ENCODE data around the gene GALNT3.

GALNT3 gene

GRCh38 chr2:165796129-165796528, 2.1 kb upstream of the GALNT3 start:
- Histone ChIP-seq H3K27ac (ENCODE audit: low read depth, low read length, severe bottlenecking) (no peak overlapping the region), H3K4me1 (ENCODE audit: control insufficient read depth, insufficient read depth, low read length, poor library complexity, severe bottlenecking) (no peaks in the 10 kb centered on the region)
- WGBS, 2 experiments (ENCODE audit: insufficient coverage in 2 of 2): 100% methylated on average over 1 of the region's 1 CpG; no CpG with 5 or more reads in 1 of the 2 experiments

GRCh38 chr2:165795011-165795410, 964 bp upstream of the GALNT3 start:
- Histone ChIP-seq H3K4me3 (ENCODE audit: extremely low read depth, insufficient read depth, low read length, poor library complexity, severe bottlenecking) (no peak overlapping the region), H3K4me1 (ENCODE audit: control insufficient read depth, insufficient read depth, low read length, poor library complexity, severe bottlenecking) (no peaks in the 10 kb centered on the region), H3K36me3 (ENCODE audit: control insufficient read depth, insufficient read depth, low read length) (no peaks in the 10 kb centered on the region), H3K27ac (ENCODE audit: low read depth, low read length, severe bottlenecking) (no peak overlapping the region), H3K9me3 (ENCODE audit: control insufficient read depth, low read length) (no peaks in the 10 kb centered on the region)
- 100% methylated on average over 1 of the region's 2 CpGs; no CpG with 5 or more reads in 1 of the 2 experiments for WGBS, 2 experiments (ENCODE audit: insufficient coverage in 2 of 2)

More at GRCh38 chr2:165796129-165796528, 2.1 kb upstream of the GALNT3 start:
- no peaks in the 10 kb centered on the region for H3K9me3 ChIP-seq (ENCODE audit: control insufficient read depth, low read length)
- H3K36me3 ChIP-seq (ENCODE audit: control insufficient read depth, insufficient read depth, low read length): no peaks in the 10 kb centered on the region
- no peak overlapping the region for H3K4me3 ChIP-seq (ENCODE audit: extremely low read depth, insufficient read depth, low read length, poor library complexity, severe bottlenecking)

DNA sequence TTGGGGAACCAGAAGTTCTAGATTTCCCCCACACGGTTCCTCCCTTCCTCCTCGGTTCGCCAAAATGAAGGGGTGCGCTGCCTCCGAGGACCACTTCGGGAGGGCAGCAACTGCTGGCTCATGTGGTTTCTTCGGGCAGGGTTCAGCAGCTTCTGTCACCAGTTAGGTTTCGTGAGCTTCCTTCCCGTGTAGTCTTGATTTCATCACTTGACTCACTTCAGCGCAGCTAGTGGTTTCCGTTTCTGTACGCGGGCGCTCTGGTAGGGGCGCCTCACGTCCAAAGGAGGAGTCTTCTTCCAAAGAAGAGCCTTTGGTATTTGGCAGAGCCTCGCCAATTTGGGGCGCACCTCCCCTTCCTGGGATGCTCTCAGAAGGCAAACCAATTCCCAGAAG, 485 bp upstream of the GALNT3 start:
- Histone ChIP-seq H3K9me3 (ENCODE audit: control insufficient read depth, low read length) (no peaks in the 10 kb centered on the region), H3K4me1 (ENCODE audit: control insufficient read depth, insufficient read depth, low read length, poor library complexity, severe bottlenecking) (no peaks in the 10 kb centered on the region), H3K36me3 (ENCODE audit: control insufficient read depth, insufficient read depth, low read length) (no peaks in the 10 kb centered on the region), H3K27ac (ENCODE audit: low read depth, low read length, severe bottlenecking) (no peak overlapping the region), H3K4me3 (ENCODE audit: extremely low read depth, insufficient read depth, low read length, poor library complexity, severe bottlenecking) (peak overlapping the region; percentile 38)
- WGBS, 2 experiments (ENCODE audit: insufficient coverage in 2 of 2): 55 to 66% methylated on average over 9 to 16 of the region's 18 CpGs

DNA sequence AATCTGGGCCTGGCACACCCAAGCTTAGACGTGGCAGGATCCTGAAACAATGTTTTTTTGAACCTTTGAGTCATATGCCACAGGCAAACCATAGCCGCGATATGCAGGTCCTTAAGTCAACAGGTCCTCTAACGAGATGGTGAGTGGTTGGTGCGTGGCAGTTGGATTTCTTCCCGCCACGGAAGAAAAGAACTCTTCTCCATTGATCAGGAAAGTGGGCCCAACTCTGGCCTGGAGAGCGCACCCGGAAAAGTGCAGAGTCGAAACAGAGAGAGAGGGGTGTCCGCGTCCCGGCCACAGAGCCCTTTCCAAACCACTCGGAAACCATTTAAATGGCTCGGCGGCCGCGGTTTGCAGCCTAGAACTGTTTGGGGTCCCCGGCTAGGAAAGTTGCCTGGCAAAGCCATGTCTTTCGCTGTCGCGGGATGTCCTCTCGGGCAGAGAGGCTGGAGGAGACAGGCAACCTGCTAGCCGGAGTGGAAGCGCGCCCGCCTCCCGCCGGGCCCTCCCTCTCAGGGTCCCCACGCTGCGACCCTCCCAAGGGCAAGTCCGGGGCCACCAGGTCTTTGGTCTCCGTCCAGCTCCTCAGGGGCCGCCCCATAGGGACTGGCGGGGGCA, 777 bp downstream of the GALNT3 start:
- no peaks in the 10 kb centered on the region for H3K9me3 ChIP-seq (ENCODE audit: control insufficient read depth, low read length)
- no peak overlapping the region for H3K27ac ChIP-seq (ENCODE audit: low read depth, low read length, severe bottlenecking)
- H3K36me3 ChIP-seq (ENCODE audit: control insufficient read depth, insufficient read depth, low read length): no peaks in the 10 kb centered on the region
- peak overlapping the region; percentile 38 for H3K4me3 ChIP-seq (ENCODE audit: extremely low read depth, insufficient read depth, low read length, poor library complexity, severe bottlenecking)
- WGBS, 2 experiments (ENCODE audit: insufficient coverage in 2 of 2): 6% methylated on average over 23 to 35 of the region's 35 CpGs
- H3K4me1 ChIP-seq (ENCODE audit: control insufficient read depth, insufficient read depth, low read length, poor library complexity, severe bottlenecking): no peaks in the 10 kb centered on the region

GRCh38 chr2:165792104-165792454, 2.0 kb downstream of the GALNT3 start:
- Histone ChIP-seq H3K27ac (ENCODE audit: low read depth, low read length, severe bottlenecking) (no peak overlapping the region), H3K4me3 (ENCODE audit: extremely low read depth, insufficient read depth, low read length, poor library complexity, severe bottlenecking) (no peak overlapping the region), H3K36me3 (ENCODE audit: control insufficient read depth, insufficient read depth, low read length) (no peaks in the 10 kb centered on the region), H3K4me1 (ENCODE audit: control insufficient read depth, insufficient read depth, low read length, poor library complexity, severe bottlenecking) (no peaks in the 10 kb centered on the region), H3K9me3 (ENCODE audit: control insufficient read depth, low read length) (no peaks in the 10 kb centered on the region)
- WGBS, 2 experiments (ENCODE audit: insufficient coverage in 2 of 2): no CpG with 5 or more reads among the region's 1 CpG

DNA sequence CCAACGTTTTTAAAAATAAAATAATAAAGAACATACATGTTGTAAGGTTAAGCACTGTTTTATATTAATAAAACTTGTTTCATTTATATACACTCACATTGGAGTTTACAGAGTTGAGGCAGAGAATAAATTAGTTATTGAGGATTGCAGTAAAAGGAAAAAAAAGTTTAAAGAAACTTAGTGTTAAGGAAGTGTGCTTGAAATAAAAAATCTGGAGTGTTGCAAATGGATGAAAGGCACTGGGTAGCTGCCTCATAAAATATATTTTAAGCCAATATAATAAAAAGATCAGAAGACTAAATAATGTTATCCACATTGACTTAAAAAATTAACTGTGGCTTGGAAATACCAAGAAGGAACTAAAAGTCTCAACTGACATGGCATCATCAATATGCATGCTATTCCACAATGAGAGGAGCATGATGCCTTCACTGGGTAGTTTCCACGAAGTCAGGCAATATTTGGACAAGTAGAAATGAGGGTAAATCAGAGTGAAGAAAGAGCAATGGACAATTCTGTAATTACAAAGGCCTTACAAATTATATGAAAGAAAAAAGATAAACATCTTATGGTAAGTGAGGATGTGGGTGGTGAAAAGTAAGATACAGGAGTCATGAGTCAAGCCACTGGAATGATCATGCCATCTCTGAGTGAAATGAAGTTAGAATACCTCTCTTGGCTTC, 2.5 kb downstream of the GALNT3 start:
- no peaks in the 10 kb centered on the region for H3K36me3 ChIP-seq (ENCODE audit: control insufficient read depth, insufficient read depth, low read length)
- no peaks in the 10 kb centered on the region for H3K9me3 ChIP-seq (ENCODE audit: control insufficient read depth, low read length)
- H3K4me3 ChIP-seq (ENCODE audit: extremely low read depth, insufficient read depth, low read length, poor library complexity, severe bottlenecking): no peak overlapping the region
- 60% methylated on average over 1 of the region's 2 CpGs; no CpG with 5 or more reads in 1 of the 2 experiments for WGBS, 2 experiments (ENCODE audit: insufficient coverage in 2 of 2)
- H3K4me1 ChIP-seq (ENCODE audit: control insufficient read depth, insufficient read depth, low read length, poor library complexity, severe bottlenecking): no peaks in the 10 kb centered on the region
- no peak overlapping the region for H3K27ac ChIP-seq (ENCODE audit: low read depth, low read length, severe bottlenecking)

DNA sequence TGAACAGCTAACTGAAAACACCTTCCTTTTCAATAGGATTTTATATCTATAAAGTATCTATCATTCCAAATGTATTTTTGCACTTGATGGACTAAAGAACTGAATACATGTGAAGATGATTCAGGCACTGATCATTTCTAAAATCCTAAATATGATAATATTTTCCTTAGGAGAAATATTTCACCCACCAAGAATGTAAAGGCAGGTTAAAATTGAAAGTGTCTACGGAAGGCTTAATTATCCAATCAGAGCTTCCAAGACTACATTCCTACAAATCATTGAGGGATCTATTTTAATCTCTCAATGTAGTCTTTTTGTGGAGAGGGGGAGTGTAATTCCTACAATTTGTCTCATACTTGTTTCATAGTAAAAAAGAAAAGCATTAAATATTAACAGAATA, 3.6 kb downstream of the GALNT3 start:
- H3K9me3 ChIP-seq (ENCODE audit: control insufficient read depth, low read length): no peaks in the 10 kb centered on the region
- no peak overlapping the region for H3K4me3 ChIP-seq (ENCODE audit: extremely low read depth, insufficient read depth, low read length, poor library complexity, severe bottlenecking)
- no peaks in the 10 kb centered on the region for H3K36me3 ChIP-seq (ENCODE audit: control insufficient read depth, insufficient read depth, low read length)
- H3K4me1 ChIP-seq (ENCODE audit: control insufficient read depth, insufficient read depth, low read length, poor library complexity, severe bottlenecking): no peaks in the 10 kb centered on the region
- no CpG with 5 or more reads among the region's 1 CpG for WGBS, 2 experiments (ENCODE audit: insufficient coverage in 2 of 2)
- H3K27ac ChIP-seq (ENCODE audit: low read depth, low read length, severe bottlenecking): no peak overlapping the region

- no peaks in the 10 kb centered on the region for H3K9me3 ChIP-seq (ENCODE audit: control insufficient read depth, low read length)
- no peaks in the 10 kb centered on the region for H3K4me1 ChIP-seq (ENCODE audit: control insufficient read depth, insufficient read depth, low read length, poor library complexity, severe bottlenecking)
- 85 to 100% methylated on average over 1 of the region's 1 CpG for WGBS, 2 experiments (ENCODE audit: insufficient coverage in 2 of 2)
- no peaks in the 10 kb centered on the region for H3K36me3 ChIP-seq (ENCODE audit: control insufficient read depth, insufficient read depth, low read length)
- H3K4me3 ChIP-seq (ENCODE audit: extremely low read depth, insufficient read depth, low read length, poor library complexity, severe bottlenecking): no peak overlapping the region
- H3K27ac ChIP-seq (ENCODE audit: low read depth, low read length, severe bottlenecking): no peak overlapping the region
These were observed 6.7 kb downstream of the GALNT3 start for GRCh38 chr2:165787334-165787733.

DNA sequence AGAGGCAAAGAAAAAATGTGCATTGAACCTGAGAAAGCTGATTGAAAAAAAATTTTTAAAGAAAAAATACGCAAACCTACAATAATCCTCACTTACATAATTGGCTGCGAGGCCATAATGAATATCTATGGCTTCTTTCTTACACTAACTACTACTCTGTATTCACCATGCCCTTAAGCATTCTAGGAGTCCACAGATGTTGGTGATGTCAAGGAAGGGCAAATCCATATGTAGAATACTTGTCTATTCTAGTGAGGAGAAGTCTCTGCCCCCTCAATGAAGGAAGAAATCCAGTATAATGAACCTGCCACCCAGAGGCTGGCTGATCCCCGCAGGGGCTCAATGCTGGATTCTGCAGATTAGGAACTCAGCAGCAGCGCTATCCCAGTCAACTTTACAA, 14.3 kb downstream of the GALNT3 start:
- WGBS, 2 experiments (ENCODE audit: insufficient coverage in 2 of 2): 90 to 92% methylated on average over 2 of the region's 4 CpGs
- peaks cover 7% of the 10 kb centered on the region for H3K9me3 ChIP-seq (ENCODE audit: control insufficient read depth, low read length)
- H3K27ac ChIP-seq (ENCODE audit: low read depth, low read length, severe bottlenecking): no peak overlapping the region
- no peaks in the 10 kb centered on the region for H3K4me1 ChIP-seq (ENCODE audit: control insufficient read depth, insufficient read depth, low read length, poor library complexity, severe bottlenecking)
- no peak overlapping the region for H3K4me3 ChIP-seq (ENCODE audit: extremely low read depth, insufficient read depth, low read length, poor library complexity, severe bottlenecking)
- H3K36me3 ChIP-seq (ENCODE audit: control insufficient read depth, insufficient read depth, low read length): no peaks in the 10 kb centered on the region

- Histone ChIP-seq H3K4me3 (ENCODE audit: extremely low read depth, insufficient read depth, low read length, poor library complexity, severe bottlenecking) (no peak overlapping the region), H3K36me3 (ENCODE audit: control insufficient read depth, insufficient read depth, low read length) (no peaks in the 10 kb centered on the region), H3K27ac (ENCODE audit: low read depth, low read length, severe bottlenecking) (no peak overlapping the region), H3K4me1 (ENCODE audit: control insufficient read depth, insufficient read depth, low read length, poor library complexity, severe bottlenecking) (no peaks in the 10 kb centered on the region), H3K9me3 (ENCODE audit: control insufficient read depth, low read length) (peaks cover 7% of the 10 kb centered on the region)
- 93 to 97% methylated on average over 3 to 4 of the region's 4 CpGs for WGBS, 2 experiments (ENCODE audit: insufficient coverage in 2 of 2)
These were observed 15.2 kb downstream of the GALNT3 start for GRCh38 chr2:165778653-165779451.

DNA sequence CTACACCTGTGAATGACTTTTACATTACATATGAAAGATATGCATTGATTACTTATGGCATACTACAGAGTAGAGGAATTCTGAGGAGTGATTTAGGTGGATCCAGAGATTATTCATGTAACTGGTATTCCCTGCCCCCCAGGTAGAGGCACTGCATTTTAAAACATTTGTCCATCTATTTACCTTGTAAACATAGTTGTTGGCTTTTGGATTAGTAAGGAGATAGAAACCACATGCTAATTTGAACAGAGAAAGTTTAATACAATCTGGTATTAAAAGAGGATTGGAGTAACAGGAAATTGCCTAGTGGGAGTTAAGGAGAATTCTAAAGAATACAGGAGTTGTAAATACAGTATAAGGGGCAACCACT, 15.9 kb downstream of the GALNT3 start:
- Histone ChIP-seq H3K4me1 (ENCODE audit: control insufficient read depth, insufficient read depth, low read length, poor library complexity, severe bottlenecking) (no peaks in the 10 kb centered on the region), H3K27ac (ENCODE audit: low read depth, low read length, severe bottlenecking) (no peak overlapping the region), H3K36me3 (ENCODE audit: control insufficient read depth, insufficient read depth, low read length) (no peaks in the 10 kb centered on the region), H3K4me3 (ENCODE audit: extremely low read depth, insufficient read depth, low read length, poor library complexity, severe bottlenecking) (no peak overlapping the region), H3K9me3 (ENCODE audit: control insufficient read depth, low read length) (peaks cover 7% of the 10 kb centered on the region)
